Ishikawa (cell line): ENCODE results near the gene DENND1B.

ENCODE experiments used
- CEBPB ChIP-seq: IDR thresholded peaks from 2 replicates; pipeline ENCODE4 v1.6.1; 2012
- CREB1 ChIP-seq: IDR thresholded peaks from 2 replicates; pipeline ENCODE4 v1.6.1; 2012; ENCODE audit warnings: low read depth
- EGR1 ChIP-seq: IDR thresholded peaks from 2 replicates; pipeline ENCODE4 v1.6.1; 2012
- EP300 ChIP-seq: IDR thresholded peaks from 2 replicates; pipeline ENCODE4 v1.6.1; 2012; ENCODE audit warnings: borderline replicate concordance
- FOXM1 ChIP-seq: IDR thresholded peaks from 2 replicates; pipeline ENCODE4 v1.6.1; 2012; ENCODE audit warnings: low read depth, borderline replicate concordance
- MAX ChIP-seq: IDR thresholded peaks from 2 replicates; pipeline ENCODE4 v1.6.1; 2012
- NFIC ChIP-seq: IDR thresholded peaks from 2 replicates; pipeline ENCODE4 v1.6.1; 2012
- RAD21 ChIP-seq: IDR thresholded peaks from 2 replicates; pipeline ENCODE4 v1.6.1; 2012; ENCODE audit warnings: low read depth
- REST ChIP-seq: IDR thresholded peaks from 2 replicates; pipeline ENCODE4 v1.6.1; 2012; ENCODE audit warnings: low read depth, mild to moderate bottlenecking
- TAF1 ChIP-seq: IDR thresholded peaks from 2 replicates; pipeline ENCODE4 v1.6.1; 2012; ENCODE audit warnings: low read depth, mild to moderate bottlenecking
- TCF12 ChIP-seq: IDR thresholded peaks from 2 replicates; pipeline ENCODE4 v1.6.1; 2012; ENCODE audit warnings: low read depth
- TEAD4 ChIP-seq: IDR thresholded peaks from 2 replicates; pipeline ENCODE4 v1.6.1; 2012
- YY1 ChIP-seq: IDR thresholded peaks from 2 replicates; pipeline ENCODE4 v1.6.1; 2012; ENCODE audit warnings: low read depth
- ZBTB7A ChIP-seq: IDR thresholded peaks from 2 replicates; pipeline ENCODE4 v1.6.1; 2012; ENCODE audit warnings: low read depth
- TF ChIP-seq, protein P1 (sequence below): IDR thresholded peaks from 2 replicates; pipeline ENCODE4 v1.6.1; 2012

DENND1B gene

GRCh38 chr1:197480446-197480845, 294.8 kb downstream of the DENND1B start:
- no peak for TF ChIP-seq EP300
- TF ChIP-seq REST = no peak
- TF ChIP-seq, protein P1, sequence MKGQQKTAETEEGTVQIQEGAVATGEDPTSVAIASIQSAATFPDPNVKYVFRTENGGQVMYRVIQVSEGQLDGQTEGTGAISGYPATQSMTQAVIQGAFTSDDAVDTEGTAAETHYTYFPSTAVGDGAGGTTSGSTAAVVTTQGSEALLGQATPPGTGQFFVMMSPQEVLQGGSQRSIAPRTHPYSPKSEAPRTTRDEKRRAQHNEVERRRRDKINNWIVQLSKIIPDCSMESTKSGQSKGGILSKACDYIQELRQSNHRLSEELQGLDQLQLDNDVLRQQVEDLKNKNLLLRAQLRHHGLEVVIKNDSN = no peak
- TF ChIP-seq ZBTB7A = no peak
- TF ChIP-seq FOXM1 = no peak
- TF ChIP-seq MAX = no peak
- no peak for TF ChIP-seq CEBPB
- TF ChIP-seq TEAD4 = no peak
- no peak for TF ChIP-seq CREB1
- no peak for TF ChIP-seq RAD21
- TF ChIP-seq TAF1 = no peak
- TF ChIP-seq TCF12 = no peak
- no peak for TF ChIP-seq YY1
- no peak for TF ChIP-seq NFIC
- no peak for TF ChIP-seq EGR1

GRCh38 chr1:197472141-197472540, 303.1 kb downstream of the DENND1B start:
- no peak for TF ChIP-seq MAX
- no peak for TF ChIP-seq TCF12
- TF ChIP-seq CREB1 = no peak
- TF ChIP-seq RAD21 = no peak
- TF ChIP-seq EGR1 = no peak
- TF ChIP-seq ZBTB7A = no peak
- TF ChIP-seq REST = no peak
- TF ChIP-seq YY1 = no peak
- TF ChIP-seq NFIC = no peak
- TF ChIP-seq, protein P1 = no peak
- no peak for TF ChIP-seq TAF1
- TF ChIP-seq CEBPB = no peak
- no peak for TF ChIP-seq EP300
- no peak for TF ChIP-seq FOXM1
- TF ChIP-seq TEAD4 = no peak

DNA sequence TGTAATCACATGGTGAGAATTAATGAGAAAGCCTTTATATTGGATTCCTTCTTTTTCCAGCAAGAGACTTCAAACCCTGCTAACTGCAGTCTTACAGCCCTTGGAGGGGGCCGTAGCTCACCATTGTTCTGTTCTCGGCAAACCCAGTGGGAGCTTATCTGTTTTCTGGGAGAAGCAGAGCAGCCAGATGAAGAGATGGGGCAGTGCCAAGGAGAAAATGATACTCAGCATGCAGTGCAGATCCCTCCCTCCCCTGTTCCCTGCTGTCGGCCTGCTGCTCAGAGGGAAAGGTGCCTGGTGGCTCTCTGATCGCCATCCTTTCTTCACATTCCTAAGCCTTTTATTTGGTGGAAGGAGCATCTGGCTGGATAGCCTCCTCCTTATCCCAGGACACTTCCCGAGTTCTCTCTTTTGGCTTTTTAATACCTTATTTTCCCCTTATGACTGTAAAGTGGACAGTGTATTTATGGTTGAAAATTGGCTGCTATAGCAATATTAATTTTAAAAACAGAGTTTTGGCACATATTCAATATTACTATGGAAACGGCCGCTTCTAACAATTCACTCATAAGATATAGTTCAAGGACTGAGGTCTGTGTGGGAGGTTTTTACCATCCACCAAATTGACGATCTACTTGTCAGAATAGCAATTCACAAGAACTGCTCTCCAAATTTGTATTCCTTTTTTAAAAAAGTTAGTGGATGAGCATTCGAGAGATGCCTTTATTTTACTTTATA, 303.9 kb downstream of the DENND1B start:
- no peak for TF ChIP-seq EGR1
- no peak for TF ChIP-seq TAF1
- no peak for TF ChIP-seq REST
- TF ChIP-seq YY1 = no peak
- no peak for TF ChIP-seq FOXM1
- TF ChIP-seq RAD21 = no peak
- TF ChIP-seq EP300 = no peak
- TF ChIP-seq CEBPB = no peak
- TF ChIP-seq NFIC = no peak
- TF ChIP-seq, protein P1 = no peak
- no peak for TF ChIP-seq TCF12
- TF ChIP-seq ZBTB7A = no peak
- no peak for TF ChIP-seq MAX
